Measurements from ENCODE around the gene HAUS7. TPM values are rescaled to one million over a fixed set of nuclear protein-coding genes. Genes with fewer than 3 reads are reported as not detected.

HAUS7 gene
- total RNA-seq, 1 donor from 2014 or later, result 24.6 TPM

DNA sequence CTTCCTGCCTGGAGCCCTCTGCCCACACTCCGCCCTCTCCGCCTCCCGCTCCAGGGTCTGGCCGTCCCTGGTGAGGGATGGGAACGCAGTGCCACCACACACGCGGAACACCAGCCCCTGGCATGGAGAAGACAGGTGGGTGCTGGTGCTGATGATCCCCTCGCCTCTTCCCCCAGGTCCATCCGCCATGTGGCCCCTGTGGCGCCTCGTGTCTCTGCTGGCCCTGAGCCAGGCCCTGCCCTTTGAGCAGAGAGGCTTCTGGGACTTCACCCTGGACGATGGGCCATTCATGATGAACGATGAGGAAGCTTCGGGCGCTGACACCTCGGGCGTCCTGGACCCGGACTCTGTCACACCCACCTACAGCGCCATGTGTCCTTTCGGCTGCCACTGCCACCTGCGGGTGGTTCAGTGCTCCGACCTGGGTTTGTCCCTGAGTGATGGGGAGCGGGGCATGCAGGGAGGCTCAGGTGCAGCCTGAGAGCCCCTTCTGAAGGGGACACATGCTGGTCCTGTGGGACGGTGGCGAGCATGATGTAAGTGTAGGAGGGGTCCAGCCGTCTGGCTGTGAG lies 34.2 kb upstream of the HAUS7 start:
- Mint-ChIP-seq H3K9me3 (ENCODE audit: unreplicated experiment) (no peaks in the 10 kb centered on the region), H3K36me3 (ENCODE audit: unreplicated experiment) (no peaks in the 10 kb centered on the region), H3K27me3 (ENCODE audit: unreplicated experiment) (peaks cover 5% of the 10 kb centered on the region), H3K4me3 (ENCODE audit: unreplicated experiment) (no peak overlapping the region), H3K27ac (ENCODE audit: unreplicated experiment) (no peak overlapping the region), H3K4me1 (ENCODE audit: low read depth, unreplicated experiment) (no peaks in the 10 kb centered on the region)
- TF ChIP-seq, protein P1, sequence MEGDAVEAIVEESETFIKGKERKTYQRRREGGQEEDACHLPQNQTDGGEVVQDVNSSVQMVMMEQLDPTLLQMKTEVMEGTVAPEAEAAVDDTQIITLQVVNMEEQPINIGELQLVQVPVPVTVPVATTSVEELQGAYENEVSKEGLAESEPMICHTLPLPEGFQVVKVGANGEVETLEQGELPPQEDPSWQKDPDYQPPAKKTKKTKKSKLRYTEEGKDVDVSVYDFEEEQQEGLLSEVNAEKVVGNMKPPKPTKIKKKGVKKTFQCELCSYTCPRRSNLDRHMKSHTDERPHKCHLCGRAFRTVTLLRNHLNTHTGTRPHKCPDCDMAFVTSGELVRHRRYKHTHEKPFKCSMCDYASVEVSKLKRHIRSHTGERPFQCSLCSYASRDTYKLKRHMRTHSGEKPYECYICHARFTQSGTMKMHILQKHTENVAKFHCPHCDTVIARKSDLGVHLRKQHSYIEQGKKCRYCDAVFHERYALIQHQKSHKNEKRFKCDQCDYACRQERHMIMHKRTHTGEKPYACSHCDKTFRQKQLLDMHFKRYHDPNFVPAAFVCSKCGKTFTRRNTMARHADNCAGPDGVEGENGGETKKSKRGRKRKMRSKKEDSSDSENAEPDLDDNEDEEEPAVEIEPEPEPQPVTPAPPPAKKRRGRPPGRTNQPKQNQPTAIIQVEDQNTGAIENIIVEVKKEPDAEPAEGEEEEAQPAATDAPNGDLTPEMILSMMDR (IDR thresholded peaks at IDR 0.05; ENCODE audit: partially characterized antibody, unreplicated experiment), result no peak
- no peak for DNase-seq

DNA sequence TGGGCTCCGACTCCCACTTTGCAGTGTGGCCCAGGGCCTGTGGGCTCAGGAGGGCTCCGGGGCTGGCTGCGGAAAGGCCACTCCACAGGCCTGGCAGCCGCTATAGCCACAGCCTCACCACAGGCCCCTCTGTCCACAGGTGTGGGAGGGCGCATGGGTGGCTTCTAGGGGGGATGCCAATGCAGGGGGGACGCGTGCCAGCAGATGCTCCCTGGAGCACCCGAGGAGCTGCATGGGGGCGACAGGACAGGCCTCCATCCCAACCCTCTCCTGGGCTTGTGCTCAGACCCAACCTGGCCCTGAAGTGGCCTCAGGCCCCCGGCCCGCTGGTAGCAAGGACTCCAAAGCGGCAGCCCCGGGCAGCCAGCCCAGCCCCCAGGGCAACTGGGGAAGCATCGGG lies 32.4 kb upstream of the HAUS7 start:
- Mint-ChIP-seq H3K4me3 (ENCODE audit: unreplicated experiment) (no peak overlapping the region), H3K27ac (ENCODE audit: unreplicated experiment) (no peak overlapping the region), H3K36me3 (ENCODE audit: unreplicated experiment) (no peaks in the 10 kb centered on the region), H3K9me3 (ENCODE audit: unreplicated experiment) (no peaks in the 10 kb centered on the region), H3K27me3 (ENCODE audit: unreplicated experiment) (peaks cover 5% of the 10 kb centered on the region), H3K4me1 (ENCODE audit: low read depth, unreplicated experiment) (no peaks in the 10 kb centered on the region)
- no peak for DNase-seq
- TF ChIP-seq, protein P1 (IDR thresholded peaks at IDR 0.05; ENCODE audit: partially characterized antibody, unreplicated experiment), result no peak

DNA sequence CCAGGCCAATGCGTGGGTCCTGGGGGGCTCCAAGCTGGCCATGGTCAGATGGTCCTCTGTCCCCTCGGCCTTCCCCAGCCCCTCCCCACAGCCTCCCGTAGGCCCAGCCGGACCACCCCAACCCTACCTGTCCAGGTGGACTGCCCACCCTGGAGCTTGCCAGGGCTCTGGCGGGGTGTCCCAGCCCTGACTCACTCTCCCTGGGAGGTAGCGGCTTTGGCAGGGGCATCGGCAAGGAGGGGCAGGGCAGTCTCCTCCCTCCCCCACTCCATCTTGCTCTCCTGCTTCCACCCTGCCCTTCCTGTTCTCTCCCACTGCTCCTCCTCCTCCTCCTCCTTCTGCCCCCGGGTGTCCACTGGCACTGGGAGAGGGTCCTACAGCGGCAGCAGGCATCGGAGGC lies 31.8 kb upstream of the HAUS7 start:
- TF ChIP-seq, protein P1 (IDR thresholded peaks at IDR 0.05; ENCODE audit: partially characterized antibody, unreplicated experiment), result no peak
- no peak overlapping the region for H3K27ac Mint-ChIP-seq (ENCODE audit: unreplicated experiment)
- DNase-seq, result no peak
- no peaks in the 10 kb centered on the region for H3K36me3 Mint-ChIP-seq (ENCODE audit: unreplicated experiment)
- no peaks in the 10 kb centered on the region for H3K9me3 Mint-ChIP-seq (ENCODE audit: unreplicated experiment)
- H3K27me3 Mint-ChIP-seq (ENCODE audit: unreplicated experiment), result peaks cover 5% of the 10 kb centered on the region
- H3K4me1 Mint-ChIP-seq (ENCODE audit: low read depth, unreplicated experiment), result no peaks in the 10 kb centered on the region
- H3K4me3 Mint-ChIP-seq (ENCODE audit: unreplicated experiment), result no peak overlapping the region

DNA sequence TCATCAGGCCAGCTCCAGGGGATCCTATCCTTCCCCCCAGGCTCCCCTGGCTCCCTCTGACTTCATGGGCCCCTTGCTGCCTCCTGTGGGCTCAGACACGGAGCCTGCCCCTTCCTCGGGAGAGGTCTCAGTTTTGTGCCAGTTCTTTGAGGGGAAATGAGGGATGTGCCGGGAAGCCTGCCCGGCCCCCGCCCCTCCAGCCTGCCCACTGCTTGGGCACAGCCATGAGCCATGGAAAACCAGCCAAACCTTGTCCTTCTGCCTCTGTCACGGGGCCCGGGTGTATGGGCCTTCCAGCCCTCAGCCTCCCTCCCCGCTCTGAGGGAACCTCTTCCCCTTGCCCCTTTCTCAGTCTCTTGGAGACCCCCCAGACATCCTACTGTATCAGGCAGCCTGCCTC lies 31.2 kb upstream of the HAUS7 start:
- no peaks in the 10 kb centered on the region for H3K9me3 Mint-ChIP-seq (ENCODE audit: unreplicated experiment)
- no peak overlapping the region for H3K4me3 Mint-ChIP-seq (ENCODE audit: unreplicated experiment)
- no peaks in the 10 kb centered on the region for H3K36me3 Mint-ChIP-seq (ENCODE audit: unreplicated experiment)
- H3K27ac Mint-ChIP-seq (ENCODE audit: unreplicated experiment), result no peak overlapping the region
- TF ChIP-seq, protein P1 (IDR thresholded peaks at IDR 0.05; ENCODE audit: partially characterized antibody, unreplicated experiment), result no peak
- peaks cover 5% of the 10 kb centered on the region for H3K27me3 Mint-ChIP-seq (ENCODE audit: unreplicated experiment)
- H3K4me1 Mint-ChIP-seq (ENCODE audit: low read depth, unreplicated experiment), result no peaks in the 10 kb centered on the region
- DNase-seq, result no peak

DNA sequence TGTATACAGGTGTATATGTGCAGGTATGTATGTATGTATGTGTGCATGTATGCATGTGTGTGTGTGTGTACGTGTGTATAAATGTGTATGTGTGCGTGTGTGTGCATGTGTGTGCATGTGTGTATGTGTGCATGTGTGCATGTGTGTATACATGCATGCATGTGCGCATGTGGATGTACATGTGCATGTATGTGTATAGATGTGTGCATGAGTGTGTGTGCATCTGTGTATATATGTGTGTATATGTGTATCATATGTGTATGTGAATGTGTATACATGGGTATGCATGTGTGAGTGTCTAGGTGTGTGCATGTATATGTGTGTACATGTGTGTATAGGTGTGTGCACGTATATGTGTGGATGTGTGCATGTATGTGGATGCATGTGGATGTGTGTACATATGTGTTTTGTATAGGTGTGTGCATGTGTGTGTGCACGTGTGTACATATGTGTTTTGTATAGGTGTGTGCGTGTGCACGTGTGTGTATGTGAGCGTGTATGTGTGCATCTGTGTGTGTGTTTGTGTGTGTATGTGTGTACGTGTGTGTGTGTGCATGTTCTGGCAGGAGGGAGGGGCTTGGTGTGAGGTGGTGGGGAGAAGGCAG lies 30.4 kb upstream of the HAUS7 start:
- Mint-ChIP-seq H3K4me1 (ENCODE audit: low read depth, unreplicated experiment) (no peaks in the 10 kb centered on the region), H3K27me3 (ENCODE audit: unreplicated experiment) (peaks cover 5% of the 10 kb centered on the region), H3K27ac (ENCODE audit: unreplicated experiment) (no peak overlapping the region), H3K4me3 (ENCODE audit: unreplicated experiment) (no peak overlapping the region), H3K36me3 (ENCODE audit: unreplicated experiment) (no peaks in the 10 kb centered on the region), H3K9me3 (ENCODE audit: unreplicated experiment) (no peaks in the 10 kb centered on the region)
- TF ChIP-seq, protein P1 (IDR thresholded peaks at IDR 0.05; ENCODE audit: partially characterized antibody, unreplicated experiment), result no peak
- DNase-seq, result no peak

Measured in glutamatergic neuron (in vitro differentiated cells).